OCI-LY3 (cell line): ENCODE data around the gene MDFIC.

Source experiments
- EZH2phosphoT487 ChIP-seq: fragments of 200-600 bp; shearing (Covaris generic); IDR thresholded peaks from 2 replicates; pipeline ENCODE4 v1.6.1; 2018; ENCODE audit warnings: antibody characterized with exemption, mixed run types, low read depth
- TF ChIP-seq, protein P1 (sequence below): fragments of 200-600, 300-600 bp; sonication (generic); IDR thresholded peaks from 2 replicates; pipeline ENCODE4 v1.5.1; 2014; ENCODE audit warnings: antibody characterized with exemption, low read length, low read depth

DNA sequence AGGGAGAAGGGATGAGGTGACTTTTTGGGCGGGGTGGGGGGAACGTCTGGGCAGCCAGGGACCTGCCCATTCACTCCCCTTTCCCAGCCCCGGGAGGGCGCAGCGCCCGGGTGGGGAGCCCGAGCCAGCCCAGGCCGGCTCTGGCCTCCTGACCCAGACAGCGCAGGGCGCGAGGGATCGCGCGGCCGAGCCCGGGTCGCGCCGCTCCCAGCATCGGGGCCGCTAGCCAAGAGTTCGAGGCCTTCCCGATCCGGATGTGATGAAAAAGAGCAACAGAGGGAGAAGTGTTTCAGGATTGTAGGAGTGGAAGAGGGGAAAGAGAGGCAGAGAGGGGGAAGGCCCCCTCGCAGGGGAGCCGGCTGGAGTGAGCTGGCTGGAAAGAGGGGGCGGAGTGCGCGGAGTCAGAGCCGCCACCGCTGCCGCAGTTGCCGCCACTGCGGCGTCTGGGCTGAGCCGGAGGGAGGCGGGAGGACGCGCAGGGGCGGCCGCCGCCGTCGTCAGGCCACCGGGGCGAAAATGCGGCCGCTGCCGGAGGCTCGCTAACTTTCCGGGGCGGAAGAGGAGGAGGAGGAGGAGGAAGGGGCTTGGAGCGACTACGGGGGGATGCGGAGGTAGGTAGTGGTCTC lies at the start of gene MDFIC:
- TF ChIP-seq, protein P1, sequence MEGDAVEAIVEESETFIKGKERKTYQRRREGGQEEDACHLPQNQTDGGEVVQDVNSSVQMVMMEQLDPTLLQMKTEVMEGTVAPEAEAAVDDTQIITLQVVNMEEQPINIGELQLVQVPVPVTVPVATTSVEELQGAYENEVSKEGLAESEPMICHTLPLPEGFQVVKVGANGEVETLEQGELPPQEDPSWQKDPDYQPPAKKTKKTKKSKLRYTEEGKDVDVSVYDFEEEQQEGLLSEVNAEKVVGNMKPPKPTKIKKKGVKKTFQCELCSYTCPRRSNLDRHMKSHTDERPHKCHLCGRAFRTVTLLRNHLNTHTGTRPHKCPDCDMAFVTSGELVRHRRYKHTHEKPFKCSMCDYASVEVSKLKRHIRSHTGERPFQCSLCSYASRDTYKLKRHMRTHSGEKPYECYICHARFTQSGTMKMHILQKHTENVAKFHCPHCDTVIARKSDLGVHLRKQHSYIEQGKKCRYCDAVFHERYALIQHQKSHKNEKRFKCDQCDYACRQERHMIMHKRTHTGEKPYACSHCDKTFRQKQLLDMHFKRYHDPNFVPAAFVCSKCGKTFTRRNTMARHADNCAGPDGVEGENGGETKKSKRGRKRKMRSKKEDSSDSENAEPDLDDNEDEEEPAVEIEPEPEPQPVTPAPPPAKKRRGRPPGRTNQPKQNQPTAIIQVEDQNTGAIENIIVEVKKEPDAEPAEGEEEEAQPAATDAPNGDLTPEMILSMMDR, result no peak
- TF ChIP-seq EZH2phosphoT487, result no peak
